ENCODE data around the gene ANXA2R. TPM values are rescaled to one million over a fixed set of nuclear protein-coding genes. Genes with fewer than 3 reads are reported as not detected.
A peak's percentile ranks its signal among the peaks of the same experiment; 100 is the strongest.
"Not testable (repeated sequence)": the region's sequence is repeated elsewhere in the genome, so short reads cannot be mapped to it uniquely, and the experiment has no call there.

Gene ANXA2R
- polyA plus RNA-seq, 2 of the 4 experiments (the other 2 are of a cell fraction): 1.7 to 2.1 TPM

DNA sequence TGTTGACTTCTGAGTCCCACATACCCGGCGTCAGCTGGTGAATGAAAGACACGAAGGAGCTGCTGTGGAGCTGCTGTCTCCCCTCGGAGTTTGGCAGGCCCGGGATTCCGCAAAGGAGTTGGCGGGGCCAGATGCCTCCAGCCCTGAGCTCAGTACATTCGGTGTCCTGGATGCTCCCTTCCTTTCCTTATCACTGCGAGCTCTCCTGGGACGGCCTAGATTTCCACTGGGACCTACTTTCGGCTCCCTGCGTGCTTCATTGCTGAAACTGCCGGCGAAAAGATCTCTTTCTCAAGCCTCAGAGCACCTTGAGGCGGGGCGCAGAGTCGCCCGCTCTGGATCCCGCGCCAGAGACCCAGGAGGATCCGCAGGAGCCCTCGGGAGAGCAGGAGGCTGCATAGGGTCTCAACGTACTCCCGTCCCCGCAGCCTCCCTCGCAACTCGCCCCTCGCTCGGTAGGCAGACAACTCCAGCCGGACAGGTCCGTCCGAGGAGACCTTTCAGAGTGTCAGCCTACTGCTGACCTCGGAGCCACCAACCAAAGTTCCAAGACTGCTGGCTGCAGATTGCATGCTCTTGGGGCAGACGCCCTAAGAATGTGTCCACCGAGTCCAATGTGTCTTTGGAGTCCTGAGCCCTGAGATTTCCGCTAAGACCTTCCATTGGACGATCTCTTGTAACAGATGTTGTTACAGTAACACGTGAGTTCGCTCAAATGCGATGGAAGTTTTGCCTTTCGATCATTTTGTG lies 6.1 kb downstream of the ANXA2R start:
- peaks cover 11% of the 10 kb centered on the region; the same call in 2 of the 3 replicates for H3K4me1 ChIP-seq
- no peak overlapping the region for H3K4me3 ChIP-seq
- DNase-seq (ENCODE audit: low read depth in 1 of 2, low spot score in 1 of 2) (no peak), ATAC-seq (peak in 1 of 2 experiments; percentile 23; a peak in 2 of 6 replicates), FAIRE-seq (no peak)
- H3K4me2 ChIP-seq: no peak overlapping the region
- POLR2A ChIA-PET: no interaction called here
- H3K9me3 ChIP-seq: no peaks in the 10 kb centered on the region
- CTCF ChIA-PET: no interaction called here
- no peak overlapping the region for H3K27ac ChIP-seq
- TF ChIP-seq HOXB13 (CRISPR knock-in tag; IDR thresholded peaks at IDR 0.05; ENCODE audit: low read depth): no peak
- TF ChIP-seq ZNF302 (CRISPR knock-in tag; IDR thresholded peaks at IDR 0.05): no peak
- no peak for TF ChIP-seq SREBF2 (IDR thresholded peaks at IDR 0.05)
- TF ChIP-seq CHD2 (IDR thresholded peaks at IDR 0.05; ENCODE audit: low read length, partially characterized antibody): no peak
- TF ChIP-seq, protein P1, sequence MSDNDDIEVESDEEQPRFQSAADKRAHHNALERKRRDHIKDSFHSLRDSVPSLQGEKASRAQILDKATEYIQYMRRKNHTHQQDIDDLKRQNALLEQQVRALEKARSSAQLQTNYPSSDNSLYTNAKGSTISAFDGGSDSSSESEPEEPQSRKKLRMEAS (IDR thresholded peaks at IDR 0.05): no peak
- TF ChIP-seq, protein P2, sequence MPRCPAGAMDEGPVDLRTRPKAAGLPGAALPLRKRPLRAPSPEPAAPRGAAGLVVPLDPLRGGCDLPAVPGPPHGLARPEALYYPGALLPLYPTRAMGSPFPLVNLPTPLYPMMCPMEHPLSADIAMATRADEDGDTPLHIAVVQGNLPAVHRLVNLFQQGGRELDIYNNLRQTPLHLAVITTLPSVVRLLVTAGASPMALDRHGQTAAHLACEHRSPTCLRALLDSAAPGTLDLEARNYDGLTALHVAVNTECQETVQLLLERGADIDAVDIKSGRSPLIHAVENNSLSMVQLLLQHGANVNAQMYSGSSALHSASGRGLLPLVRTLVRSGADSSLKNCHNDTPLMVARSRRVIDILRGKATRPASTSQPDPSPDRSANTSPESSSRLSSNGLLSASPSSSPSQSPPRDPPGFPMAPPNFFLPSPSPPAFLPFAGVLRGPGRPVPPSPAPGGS (IDR thresholded peaks at IDR 0.05): no peak
- no peak for TF ChIP-seq CEBPB (IDR thresholded peaks at IDR 0.05)
- TF ChIP-seq FOXS1 (CRISPR knock-in tag; IDR thresholded peaks at IDR 0.05): no peak
- no peak for TF ChIP-seq RFX5 (IDR thresholded peaks at IDR 0.05)
- TF ChIP-seq NR3C1 (IDR thresholded peaks at IDR 0.05): no peak
- no peak for TF ChIP-seq CBX8 (IDR thresholded peaks at IDR 0.05)
- TF ChIP-seq HOXA7 (CRISPR knock-in tag; IDR thresholded peaks at IDR 0.05): no peak
- TF ChIP-seq MAZ (IDR thresholded peaks at IDR 0.05; ENCODE audit: borderline replicate concordance, low read depth, low read length): no peak
- TF ChIP-seq, protein P3, sequence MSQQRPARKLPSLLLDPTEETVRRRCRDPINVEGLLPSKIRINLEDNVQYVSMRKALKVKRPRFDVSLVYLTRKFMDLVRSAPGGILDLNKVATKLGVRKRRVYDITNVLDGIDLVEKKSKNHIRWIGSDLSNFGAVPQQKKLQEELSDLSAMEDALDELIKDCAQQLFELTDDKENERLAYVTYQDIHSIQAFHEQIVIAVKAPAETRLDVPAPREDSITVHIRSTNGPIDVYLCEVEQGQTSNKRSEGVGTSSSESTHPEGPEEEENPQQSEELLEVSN (IDR thresholded peaks at IDR 0.05; ENCODE audit: borderline replicate concordance, low read depth): no peak
- TF ChIP-seq RNF2 (IDR thresholded peaks at IDR 0.05; ENCODE audit: borderline replicate concordance, low read depth): no peak
- TF ChIP-seq RARB (CRISPR knock-in tag; IDR thresholded peaks at IDR 0.05): no peak
- TF ChIP-seq ZC3H11A (IDR thresholded peaks at IDR 0.05): no peak
- no peak for TF ChIP-seq TP53 (CRISPR knock-in tag; IDR thresholded peaks at IDR 0.05)
- TF ChIP-seq TFCP2L1 (CRISPR knock-in tag; IDR thresholded peaks at IDR 0.05): no peak
- no peak for TF ChIP-seq MAFK (IDR thresholded peaks at IDR 0.05; ENCODE audit: partially characterized antibody)
- 92% methylated on average over 34 of the region's 41 CpGs for WGBS (ENCODE audit: missing lambda C conversion rate)

DNA sequence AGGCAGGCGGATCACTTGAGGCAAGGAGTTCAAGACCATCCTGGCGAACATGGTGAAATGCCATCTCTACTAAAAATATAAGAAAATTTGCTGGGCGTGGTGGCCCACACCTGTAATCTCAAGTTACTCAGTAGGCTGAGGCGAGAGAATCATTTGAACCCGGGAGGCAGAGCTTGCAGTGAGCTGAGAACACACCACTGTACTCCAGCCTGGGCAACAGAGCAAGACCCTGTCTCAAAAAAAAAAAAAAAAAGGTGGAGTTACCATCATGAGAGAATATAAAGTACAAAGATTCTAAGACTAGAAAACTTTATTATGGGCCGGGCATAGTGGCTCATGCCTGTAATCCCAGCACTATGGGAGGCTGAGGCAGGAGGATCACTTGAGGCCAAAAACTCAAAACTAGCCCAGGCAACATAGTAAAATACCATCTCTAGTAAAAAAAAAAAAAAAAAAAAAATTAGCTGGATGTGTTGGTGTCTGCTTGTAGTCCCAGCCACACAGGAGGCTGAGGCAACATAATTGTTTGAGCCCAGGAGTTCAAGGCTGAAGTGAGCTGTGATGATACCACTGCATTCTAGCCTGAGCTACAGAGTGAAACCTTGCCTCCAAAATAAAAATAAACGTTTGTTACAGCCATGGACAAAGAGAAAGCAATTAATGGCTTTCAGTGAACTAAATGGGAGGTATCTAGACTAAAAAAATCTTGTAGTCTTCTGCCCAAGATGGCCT lies 12.9 kb downstream of the ANXA2R start:
- POLR2A ChIA-PET: interaction anchor here (0.6 kb wide), 1 partner anchor 27 kb away, joined by 3 read pairs; no protein-coding TSS in a partner anchor
- Histone ChIP-seq H3K4me3 (no peak overlapping the region), H3K9me3 (no peaks in the 10 kb centered on the region), H3K4me2 (no peak overlapping the region), H3K4me1 (no peaks in the 10 kb centered on the region), H3K27ac (no peak overlapping the region)
- ATAC-seq: no peak
- DNase-seq (ENCODE audit: low read depth in 1 of 2, low spot score in 1 of 2): no peak
- no peak for FAIRE-seq
- CTCF ChIA-PET: interaction anchor here (0.9 to 4.0 kb wide), 6 partner anchors 11 to 604 kb away, joined by 3 to 20 read pairs (median 8); no protein-coding TSS in a partner anchor
- TF ChIP-seq RCOR1 (IDR thresholded peaks at IDR 0.05; ENCODE audit: low read depth, low read length): no peak
- TF ChIP-seq, protein P3 (IDR thresholded peaks at IDR 0.05; ENCODE audit: borderline replicate concordance, low read depth): no peak
- TF ChIP-seq, protein P4, sequence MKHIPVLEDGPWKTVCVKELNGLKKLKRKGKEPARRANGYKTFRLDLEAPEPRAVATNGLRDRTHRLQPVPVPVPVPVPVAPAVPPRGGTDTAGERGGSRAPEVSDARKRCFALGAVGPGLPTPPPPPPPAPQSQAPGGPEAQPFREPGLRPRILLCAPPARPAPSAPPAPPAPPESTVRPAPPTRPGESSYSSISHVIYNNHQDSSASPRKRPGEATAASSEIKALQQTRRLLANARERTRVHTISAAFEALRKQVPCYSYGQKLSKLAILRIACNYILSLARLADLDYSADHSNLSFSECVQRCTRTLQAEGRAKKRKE (CRISPR knock-in tag; IDR thresholded peaks at IDR 0.05; ENCODE audit: low read depth): no peak
- no peak for TF ChIP-seq CHD4 (IDR thresholded peaks at IDR 0.05; ENCODE audit: borderline replicate concordance)
- TF ChIP-seq, protein P2 (IDR thresholded peaks at IDR 0.05): no peak
- TF ChIP-seq ZNF302 (CRISPR knock-in tag; IDR thresholded peaks at IDR 0.05): no peak
- TF ChIP-seq HEYL (CRISPR knock-in tag; IDR thresholded peaks at IDR 0.05): no peak
- TF ChIP-seq POLR2A (IDR thresholded peaks at IDR 0.05; ENCODE audit: low read length): no peak
- TF ChIP-seq CEBPB (IDR thresholded peaks at IDR 0.05): no peak
- no peak for TF ChIP-seq KDM5A (IDR thresholded peaks at IDR 0.05)
- no peak for TF ChIP-seq KDM1A (IDR thresholded peaks at IDR 0.05; ENCODE audit: low read depth)
- WGBS (ENCODE audit: missing lambda C conversion rate): 59% methylated on average over 7 of the region's 7 CpGs

DNA sequence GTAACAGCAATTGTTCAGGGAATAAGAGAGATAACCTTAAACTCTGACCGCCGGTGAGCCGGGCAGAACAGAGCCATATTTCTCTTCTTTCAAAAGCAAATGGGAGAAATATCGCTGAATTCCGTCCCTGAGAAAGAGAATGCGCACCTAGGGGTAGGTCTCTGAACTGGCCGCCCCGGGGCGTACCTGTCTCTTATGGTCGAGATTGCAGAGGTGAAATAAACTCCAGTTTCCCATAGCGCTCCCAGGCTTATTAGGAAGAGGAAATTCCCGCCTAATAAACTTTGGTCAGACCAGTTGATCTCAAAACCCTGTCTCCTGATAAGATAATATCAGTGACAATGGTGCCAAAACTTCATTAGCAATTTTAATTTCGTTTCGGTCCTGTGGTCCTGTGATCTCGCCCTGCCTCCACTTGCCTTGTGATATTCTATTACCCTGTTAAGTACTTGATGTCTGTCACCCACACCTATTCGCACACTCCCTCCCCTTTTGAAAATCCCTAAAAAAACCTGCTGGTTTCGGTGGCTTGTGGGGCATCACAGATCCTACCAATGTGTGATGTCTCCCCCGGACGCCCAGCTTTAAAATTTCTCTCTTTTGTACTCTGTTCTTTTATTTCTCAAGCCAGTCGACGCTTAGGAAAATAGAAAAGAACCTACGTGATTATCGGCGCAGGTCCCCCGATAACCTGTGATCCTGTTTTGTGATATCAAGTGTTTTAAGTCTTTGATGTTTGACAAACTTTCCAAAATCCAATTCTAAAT lies 14.8 kb downstream of the ANXA2R start:
- H3K4me1 ChIP-seq; H3K4me2 ChIP-seq; DNase-seq (ENCODE audit: low read depth in 1 of 2, low spot score in 1 of 2); H3K27ac ChIP-seq; ATAC-seq; POLR2A ChIA-PET; H3K9me3 ChIP-seq; H3K4me3 ChIP-seq; FAIRE-seq: not testable (repeated sequence)
- CTCF ChIA-PET: interaction anchor here (7.0 kb wide), 1 partner anchor 115 kb away, joined by 53 read pairs; no protein-coding TSS in a partner anchor
- WGBS (ENCODE audit: missing lambda C conversion rate): 93% methylated on average over 25 of the region's 25 CpGs
